Stimulated activated memory B cell treated with anti-CD40 and anti-IgM and Interleukin-4, amounts not matched to agents 10 μg/mL and 1 μg/mL and 100 μg/mL, for 72 hours (primary cell): ENCODE measurements around the gene LCE4A.
"Not testable (repeated sequence)": the region's sequence is repeated elsewhere in the genome, so short reads cannot be mapped to it uniquely, and the experiment has no call there.

Experiments used
- ATAC-seq: fragments of 150-1000 bp; cut with Tn5 transposase; 2 replicates; pipeline ENCODE4 v1.10.0; 2021
- H3K27ac Mint-ChIP-seq: one replicate; pipeline ENCODE4 v1.8.0; 2022; ENCODE audit warnings: mild to moderate bottlenecking, mixed read lengths
- H3K27me3 Mint-ChIP-seq: one replicate; pipeline ENCODE4 v1.8.0; 2022; ENCODE audit warnings: mixed read lengths
- H3K36me3 Mint-ChIP-seq: one replicate; pipeline ENCODE4 v1.8.0; 2022; ENCODE audit warnings: mixed read lengths
- H3K4me1 Mint-ChIP-seq: one replicate; pipeline ENCODE4 v1.8.0; 2022; ENCODE audit warnings: mixed read lengths
- H3K4me3 Mint-ChIP-seq: one replicate; pipeline ENCODE4 v1.8.0; 2022; ENCODE audit warnings: mild to moderate bottlenecking, moderate library complexity, mixed read lengths
- H3K9me3 Mint-ChIP-seq: one replicate; pipeline ENCODE4 v1.8.0; 2022; ENCODE audit warnings: mixed read lengths

Gene LCE4A, protein sequence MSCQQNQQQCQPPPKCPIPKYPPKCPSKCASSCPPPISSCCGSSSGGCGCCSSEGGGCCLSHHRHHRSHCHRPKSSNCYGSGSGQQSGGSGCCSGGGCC

DNA sequence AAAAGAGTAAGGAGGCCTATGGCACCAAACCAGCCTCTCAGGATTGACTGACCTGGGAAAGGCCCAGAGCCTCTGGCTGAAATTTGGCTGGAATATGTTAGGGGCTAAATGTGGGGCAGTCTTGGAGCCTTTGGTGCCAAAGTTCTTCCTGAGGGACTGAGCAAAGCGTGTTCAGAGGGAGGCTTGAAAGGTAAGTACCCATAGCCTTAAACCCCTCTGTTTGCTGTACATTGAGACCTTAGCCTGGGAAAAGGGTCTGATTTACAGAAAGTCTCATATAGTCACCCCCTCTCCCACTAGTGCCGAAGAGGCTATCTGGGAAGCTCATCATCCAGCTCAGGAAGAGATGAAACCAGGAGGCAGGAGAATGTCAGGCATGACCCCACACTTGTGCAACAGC lies at the start of gene LCE4A:
Gene LCE4A, plus strand, starts transcription at position 301 of the 400 bp plus-strand sequence. CDS start 916 bp downstream, outside the sequence.
- Mint-ChIP-seq H3K36me3 (no peaks in the 10 kb centered on the region), H3K27me3 (peaks cover 9% of the 10 kb centered on the region), H3K4me3 (no peak within 1 kb of the TSS), H3K9me3 (peaks cover 3% of the 10 kb centered on the region), H3K4me1 (no peaks in the 10 kb centered on the region), H3K27ac (no peak within 1 kb of the TSS)
- no peak for ATAC-seq

DNA sequence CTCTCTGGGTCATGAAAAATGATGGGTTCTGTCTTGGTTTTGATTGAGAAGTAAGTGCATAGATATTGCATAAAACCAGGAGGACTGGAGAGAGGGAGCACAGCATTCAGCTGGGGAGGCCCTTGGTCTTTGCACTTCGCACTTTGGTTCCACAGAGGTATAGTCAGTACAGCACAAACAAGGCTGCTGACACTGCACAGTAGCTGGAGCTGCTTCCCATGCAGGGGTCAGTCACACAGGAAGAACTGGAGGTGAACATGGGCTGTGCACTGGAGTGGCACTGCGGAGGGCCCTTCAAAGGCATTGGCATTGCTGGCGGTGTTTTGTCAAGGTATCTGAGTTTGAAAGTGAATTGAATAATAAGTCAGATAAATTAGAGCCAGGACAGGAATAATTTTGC lies 49.3 kb upstream of the LCE4A start:
- no peak overlapping the region for H3K4me3 Mint-ChIP-seq
- H3K27me3 Mint-ChIP-seq = peaks cover 19% of the 10 kb centered on the region
- no peak overlapping the region for H3K27ac Mint-ChIP-seq
- no peaks in the 10 kb centered on the region for H3K9me3 Mint-ChIP-seq
- no peak for ATAC-seq
- peaks cover 4% of the 10 kb centered on the region for H3K4me1 Mint-ChIP-seq
- H3K36me3 Mint-ChIP-seq = no peaks in the 10 kb centered on the region

DNA sequence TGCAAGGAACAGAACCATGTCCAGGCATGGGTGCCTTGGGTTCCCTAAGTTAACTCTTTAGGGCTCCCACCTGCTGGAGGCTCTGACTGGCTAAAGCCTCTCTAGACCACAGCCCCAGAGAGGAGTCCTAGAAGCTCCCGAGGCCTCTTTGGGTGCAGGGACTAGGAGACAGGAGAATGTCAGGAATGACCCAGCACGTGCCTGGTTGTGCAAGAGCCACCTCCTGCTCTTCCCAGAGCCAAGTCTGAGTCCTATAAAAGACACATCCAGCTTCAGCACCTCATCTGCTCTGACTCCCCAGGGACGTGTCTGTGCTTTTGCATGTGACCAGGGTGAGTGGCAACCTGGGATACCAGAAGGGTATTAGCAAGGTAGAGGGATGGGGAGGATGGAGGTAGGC lies 44.9 kb upstream of the LCE4A start, which contains the start of gene LCE2D:
Gene LCE2D, plus strand, starts transcription at position 283 of the 400 bp plus-strand sequence. CDS start 726 bp downstream, outside the sequence.
- H3K27ac Mint-ChIP-seq = no peak within 1 kb of the TSS
- no peaks in the 10 kb centered on the region for H3K4me1 Mint-ChIP-seq
- H3K36me3 Mint-ChIP-seq = no peaks in the 10 kb centered on the region
- no peaks in the 10 kb centered on the region for H3K9me3 Mint-ChIP-seq
- ATAC-seq = no peak
- no peak within 1 kb of the TSS for H3K4me3 Mint-ChIP-seq
- H3K27me3 Mint-ChIP-seq = peaks cover 27% of the 10 kb centered on the region

DNA sequence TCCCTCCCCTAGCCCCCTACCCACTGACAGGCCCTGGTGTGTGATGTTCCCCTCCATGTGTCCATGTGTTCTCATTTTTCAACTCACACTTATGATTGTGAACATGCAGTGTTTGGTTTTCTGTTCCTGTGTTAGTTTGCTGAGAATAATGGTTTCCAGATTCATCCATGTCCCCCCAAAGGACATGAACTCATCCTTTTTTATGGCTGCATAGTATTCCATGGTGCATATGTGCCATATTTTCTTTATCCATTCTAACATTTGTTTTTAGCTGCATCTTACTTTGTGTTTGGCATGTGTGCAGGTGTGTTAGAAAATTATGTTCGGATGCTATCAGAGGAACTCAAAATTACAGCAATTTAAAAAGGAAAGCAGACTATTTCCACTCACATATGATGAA lies 41.8 kb upstream of the LCE4A start:
- not testable (repeated sequence) for H3K27ac Mint-ChIP-seq, H3K36me3 Mint-ChIP-seq, H3K4me1 Mint-ChIP-seq, H3K9me3 Mint-ChIP-seq, H3K4me3 Mint-ChIP-seq, ATAC-seq
- H3K27me3 Mint-ChIP-seq = peaks cover 48% of the 10 kb centered on the region

DNA sequence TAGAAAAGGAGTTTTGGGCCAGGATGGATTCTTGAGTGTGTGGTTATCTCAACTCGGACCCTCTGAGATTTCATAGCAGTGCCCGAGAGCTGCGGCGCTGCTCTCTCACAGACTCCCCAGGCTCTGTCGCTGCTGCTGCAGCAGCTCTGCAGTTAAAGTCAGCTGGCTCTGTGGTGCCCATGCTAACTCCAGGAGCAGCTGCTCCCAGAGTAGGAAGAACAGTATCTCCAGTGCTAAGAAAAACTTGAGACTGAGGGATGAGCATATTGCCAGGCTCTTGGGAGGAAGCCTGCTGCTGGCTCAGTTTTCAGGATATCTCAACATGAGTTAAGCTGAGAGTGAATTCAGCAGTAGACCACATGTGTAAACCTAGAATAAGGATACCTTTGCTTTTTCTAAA lies 40.3 kb upstream of the LCE4A start:
- no peak overlapping the region for H3K4me3 Mint-ChIP-seq
- no peak for ATAC-seq
- H3K27ac Mint-ChIP-seq = no peak overlapping the region
- peaks cover 45% of the 10 kb centered on the region for H3K27me3 Mint-ChIP-seq
- H3K4me1 Mint-ChIP-seq = no peaks in the 10 kb centered on the region
- no peaks in the 10 kb centered on the region for H3K36me3 Mint-ChIP-seq
- H3K9me3 Mint-ChIP-seq = no peaks in the 10 kb centered on the region

DNA sequence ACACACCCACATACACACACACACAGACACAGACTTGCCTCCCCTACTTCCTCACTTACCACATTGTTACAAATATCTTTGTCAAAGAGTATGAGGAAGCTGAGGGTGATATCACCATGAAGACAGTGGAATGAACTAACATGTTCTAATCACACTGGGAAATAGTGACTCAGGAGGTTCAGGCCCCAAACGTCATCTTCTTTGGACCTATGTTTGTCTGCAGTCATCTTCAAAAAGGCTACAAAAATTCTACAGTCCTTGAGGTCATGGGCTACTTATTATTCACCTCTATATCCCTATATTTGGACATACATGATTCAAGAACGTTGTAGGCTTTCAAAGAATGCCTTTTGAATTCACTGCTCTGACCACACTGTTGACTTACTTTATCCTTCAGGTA lies 34.9 kb upstream of the LCE4A start:
- Mint-ChIP-seq H3K27me3 (peaks cover 51% of the 10 kb centered on the region), H3K27ac (no peak overlapping the region), H3K4me1 (no peaks in the 10 kb centered on the region)

DNA sequence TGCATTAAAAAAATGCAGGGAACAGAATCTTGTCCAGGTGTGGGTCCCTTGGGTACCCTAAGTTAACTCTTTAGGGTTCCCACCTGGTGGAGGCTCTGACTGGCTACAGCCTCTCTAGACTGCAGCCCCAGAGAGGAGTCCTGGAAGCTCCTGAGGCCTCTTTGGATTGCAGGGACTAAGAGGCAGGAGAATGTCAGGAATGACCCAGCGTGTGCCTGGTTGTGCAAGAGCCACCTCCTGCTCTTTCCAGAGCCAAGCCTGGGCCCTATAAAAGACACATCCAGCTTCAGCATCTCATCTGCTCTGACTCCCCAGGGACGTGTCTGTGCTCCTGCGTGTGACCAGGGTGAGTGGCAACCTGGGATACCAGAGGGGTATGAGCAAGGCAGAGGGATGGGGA lies 33.0 kb upstream of the LCE4A start, which contains the start of gene LCE2C:
Gene LCE2C, plus strand, starts transcription at position 297 of the 400 bp plus-strand sequence. CDS start 737 bp downstream, outside the sequence.
- H3K9me3 Mint-ChIP-seq, H3K36me3 Mint-ChIP-seq, ATAC-seq, H3K4me1 Mint-ChIP-seq, H3K4me3 Mint-ChIP-seq, H3K27ac Mint-ChIP-seq: not testable (repeated sequence)
- peaks cover 56% of the 10 kb centered on the region for H3K27me3 Mint-ChIP-seq

More for the DNA sequence above, 34.9 kb upstream of the LCE4A start:
- Mint-ChIP-seq H3K4me3 (no peak overlapping the region), H3K9me3 (no peaks in the 10 kb centered on the region), H3K36me3 (no peaks in the 10 kb centered on the region)
- no peak for ATAC-seq

DNA sequence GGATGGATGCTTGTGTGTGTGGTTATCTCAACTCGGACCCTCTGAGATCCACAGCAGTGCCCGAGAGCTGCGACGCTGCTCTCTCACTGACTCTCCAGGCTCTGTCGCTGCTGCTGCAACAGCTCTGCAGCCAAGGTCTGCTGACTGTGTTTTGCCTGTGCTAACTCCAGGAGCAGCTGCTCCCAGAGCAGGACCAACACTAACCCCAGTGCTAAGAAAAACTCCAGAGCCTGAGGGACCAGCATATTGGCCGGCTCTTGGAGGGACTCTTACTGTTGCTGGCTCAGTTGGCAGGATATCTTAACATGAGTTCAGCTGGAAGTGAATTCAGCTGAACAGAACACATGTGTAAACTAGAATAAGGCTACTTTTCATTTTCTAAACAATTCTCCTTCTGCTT lies 28.5 kb upstream of the LCE4A start:
- Mint-ChIP-seq H3K27ac (no peak overlapping the region), H3K27me3 (peaks cover 59% of the 10 kb centered on the region), H3K36me3 (no peaks in the 10 kb centered on the region), H3K9me3 (no peaks in the 10 kb centered on the region), H3K4me1 (no peaks in the 10 kb centered on the region), H3K4me3 (no peak overlapping the region)
- no peak for ATAC-seq

DNA sequence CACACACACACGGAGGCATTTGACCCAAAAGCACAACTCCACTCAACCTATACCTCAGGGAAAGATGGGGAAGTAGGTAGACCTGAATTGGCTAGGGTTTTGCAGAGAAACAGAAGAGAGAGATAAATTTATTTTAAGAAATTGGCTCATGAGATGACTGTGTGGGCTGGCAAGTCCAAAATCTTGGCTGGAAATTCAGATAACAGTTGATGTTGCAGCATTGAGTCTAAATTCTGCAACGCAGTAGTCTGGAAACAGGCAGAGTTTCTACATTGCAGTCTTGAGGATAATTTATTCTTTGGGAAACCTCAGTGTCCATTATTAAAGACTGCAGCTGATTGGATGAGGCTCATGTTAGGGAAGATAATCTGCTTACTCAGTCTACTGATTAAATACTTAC lies 26.3 kb upstream of the LCE4A start:
- Mint-ChIP-seq H3K27me3 (peaks cover 52% of the 10 kb centered on the region), H3K9me3 (no peaks in the 10 kb centered on the region), H3K4me3 (no peak overlapping the region), H3K27ac (no peak overlapping the region), H3K36me3 (no peaks in the 10 kb centered on the region), H3K4me1 (no peaks in the 10 kb centered on the region)
- no peak for ATAC-seq

DNA sequence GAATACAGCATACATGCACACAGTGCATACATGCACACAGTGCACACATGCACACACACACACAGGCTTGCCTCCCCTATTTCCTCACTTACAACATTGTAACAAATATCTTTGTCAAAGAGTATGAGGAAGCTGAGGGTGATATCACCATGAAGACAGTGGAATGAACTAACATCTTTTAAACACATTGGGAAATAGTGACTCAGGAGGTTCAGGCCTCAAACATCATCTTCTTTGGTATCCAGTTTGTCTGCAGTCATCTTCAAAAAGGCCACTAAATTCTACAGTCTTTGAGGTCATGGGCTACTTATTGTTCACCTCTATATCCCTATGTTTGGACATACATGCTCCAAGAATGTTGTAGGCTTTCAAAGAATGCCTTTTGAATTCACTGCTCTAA lies 24.1 kb upstream of the LCE4A start:
- Mint-ChIP-seq H3K36me3 (no peaks in the 10 kb centered on the region), H3K9me3 (no peaks in the 10 kb centered on the region), H3K4me1 (no peaks in the 10 kb centered on the region), H3K4me3 (no peak overlapping the region), H3K27me3 (peaks cover 54% of the 10 kb centered on the region), H3K27ac (no peak overlapping the region)
- ATAC-seq = no peak

DNA sequence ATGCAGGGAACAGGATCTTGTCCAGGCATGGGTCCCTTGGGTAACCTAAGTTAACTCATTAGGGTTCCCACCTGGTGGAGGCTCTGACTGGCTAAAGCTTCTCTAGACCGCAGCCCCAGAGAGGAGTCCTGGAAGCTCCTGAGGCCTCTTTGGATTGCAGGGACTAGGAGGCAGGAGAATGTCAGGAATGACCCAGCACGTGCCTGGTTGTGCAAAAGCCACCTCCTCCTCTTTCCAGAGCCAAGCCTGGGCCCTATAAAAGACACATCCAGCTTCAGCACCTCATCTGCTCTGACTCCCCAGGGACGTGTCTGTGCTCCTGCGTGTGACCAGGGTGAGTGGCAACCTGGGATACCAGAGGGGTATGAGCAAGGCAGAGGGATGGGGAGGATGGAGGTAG lies 22.1 kb upstream of the LCE4A start, which contains the start of gene LCE2B:
Gene LCE2B, plus strand, starts transcription at position 301 of the 400 bp plus-strand sequence. CDS start 721 bp downstream, outside the sequence.
- H3K27ac Mint-ChIP-seq, H3K36me3 Mint-ChIP-seq, H3K9me3 Mint-ChIP-seq, H3K4me1 Mint-ChIP-seq, H3K4me3 Mint-ChIP-seq, ATAC-seq: not testable (repeated sequence)
- H3K27me3 Mint-ChIP-seq = peaks cover 51% of the 10 kb centered on the region

DNA sequence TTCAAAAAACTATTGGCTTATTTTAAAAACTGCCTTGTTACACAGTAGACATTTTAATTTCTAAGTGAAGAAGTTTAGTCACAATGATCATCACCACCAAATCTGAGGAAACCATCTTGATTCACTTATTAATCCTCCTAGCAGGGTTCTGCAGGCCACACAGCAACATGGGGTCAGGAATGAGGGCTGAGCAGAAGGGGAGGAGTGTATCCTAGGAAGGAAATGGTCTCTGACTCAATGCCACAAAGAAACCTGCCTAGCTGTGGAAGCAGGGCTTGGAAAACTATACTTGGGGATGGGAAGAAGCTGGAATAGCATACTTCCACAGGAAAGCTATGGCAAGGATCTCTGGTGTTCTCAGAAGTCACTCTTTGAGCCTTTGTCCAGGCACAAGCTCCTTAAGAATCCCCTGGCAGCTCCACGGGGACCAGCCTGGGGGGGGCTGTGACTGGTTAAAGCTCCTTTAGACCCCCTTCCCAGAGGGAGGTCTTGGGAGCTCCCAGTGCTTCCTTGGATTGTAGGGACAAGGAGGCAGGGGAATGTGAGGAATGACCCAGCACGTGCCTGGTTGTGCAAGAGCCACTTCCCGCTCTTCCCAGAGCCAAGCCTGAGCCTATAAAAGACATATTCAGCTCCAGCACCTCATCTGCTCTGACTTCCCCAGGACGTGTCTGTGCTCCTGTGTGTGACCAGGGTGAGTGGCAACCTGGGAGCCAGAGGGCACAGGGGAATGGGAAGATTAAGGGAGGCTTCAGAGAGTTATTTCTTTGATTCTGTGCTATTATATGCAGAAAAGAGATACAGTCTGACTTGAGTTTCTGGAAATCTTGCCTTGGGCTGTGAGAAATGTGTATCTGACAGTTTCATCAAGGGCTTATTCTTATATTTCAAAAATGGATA lies 10.0 kb upstream of the LCE4A start, which contains the start of gene LCE2A:
Gene LCE2A, plus strand, starts transcription at position 645 of the 900 bp plus-strand sequence. CDS start 557 bp downstream, outside the sequence.
- Mint-ChIP-seq H3K4me3 (no peak within 1 kb of the TSS), H3K4me1 (no peaks in the 10 kb centered on the region), H3K27me3 (no peaks in the 10 kb centered on the region), H3K9me3 (peaks cover 1% of the 10 kb centered on the region), H3K36me3 (no peaks in the 10 kb centered on the region), H3K27ac (no peak within 1 kb of the TSS)
- ATAC-seq = peak; percentile 20

DNA sequence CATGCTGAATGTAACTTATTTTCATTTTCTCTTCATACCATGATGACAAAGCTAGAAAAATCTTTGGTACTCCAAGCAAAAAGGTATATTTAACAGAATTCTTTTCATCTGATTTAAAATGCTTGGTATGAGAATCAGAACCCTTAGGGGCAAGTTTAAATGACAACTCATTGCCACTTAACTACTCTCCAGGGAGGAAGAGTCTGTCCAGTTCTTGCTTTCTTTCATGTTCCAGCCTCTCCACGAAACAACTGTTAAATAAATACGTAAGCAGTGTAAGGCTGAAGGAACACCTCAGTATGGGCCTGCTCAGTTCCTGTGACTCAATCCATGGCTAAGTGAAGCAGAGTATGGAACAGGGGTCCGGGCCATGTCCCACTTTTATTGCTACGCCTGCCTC lies 8.2 kb upstream of the LCE4A start:
- Mint-ChIP-seq H3K27me3 (no peaks in the 10 kb centered on the region), H3K27ac (no peak overlapping the region), H3K36me3 (no peaks in the 10 kb centered on the region), H3K9me3 (no peaks in the 10 kb centered on the region), H3K4me1 (no peaks in the 10 kb centered on the region), H3K4me3 (no peak overlapping the region)
- ATAC-seq = no peak

DNA sequence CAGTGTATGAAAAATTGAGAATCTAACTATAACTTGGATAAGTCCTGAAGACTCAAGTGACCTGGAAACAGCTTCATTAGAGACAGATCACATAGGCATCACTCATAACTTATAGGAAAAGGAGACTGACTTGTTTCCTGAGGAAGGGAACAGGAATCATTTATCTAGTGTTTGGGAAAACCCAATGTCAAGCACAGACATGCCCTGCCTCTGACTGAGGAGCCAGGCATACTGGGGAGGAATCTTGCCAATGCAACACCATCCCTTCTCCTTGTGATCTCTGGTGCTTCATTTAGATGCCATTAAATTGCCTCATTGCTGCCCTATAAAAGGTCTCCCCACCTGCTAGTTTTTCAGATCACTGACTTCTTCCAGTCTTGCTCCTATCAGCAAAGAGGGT lies 10.3 kb downstream of the LCE4A start:
- Mint-ChIP-seq H3K4me3 (no peak overlapping the region), H3K4me1 (no peaks in the 10 kb centered on the region), H3K36me3 (no peaks in the 10 kb centered on the region), H3K27me3 (no peaks in the 10 kb centered on the region), H3K27ac (no peak overlapping the region), H3K9me3 (peaks cover 5% of the 10 kb centered on the region)
- ATAC-seq = no peak

DNA sequence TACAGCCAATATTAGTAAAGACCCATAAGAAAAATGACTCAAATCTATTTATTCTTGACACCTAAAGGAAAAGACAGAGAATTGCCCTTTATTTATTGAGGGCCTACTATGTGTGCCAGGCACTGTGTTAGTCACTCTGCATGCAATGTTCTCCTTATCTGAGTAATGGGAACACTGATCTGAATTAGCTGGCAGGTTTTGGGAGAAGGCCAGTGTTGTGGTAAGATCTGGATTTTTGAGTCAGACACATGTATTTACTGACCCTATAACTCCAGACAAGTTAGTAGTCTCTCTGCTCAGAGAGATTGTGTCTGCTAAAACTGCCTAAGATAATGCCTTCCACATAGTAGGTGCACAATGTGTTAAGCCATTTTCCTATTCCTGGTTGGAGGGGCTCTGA lies 17.3 kb downstream of the LCE4A start:
- no peak for ATAC-seq
- H3K27ac Mint-ChIP-seq = no peak overlapping the region
- H3K9me3 Mint-ChIP-seq = no peaks in the 10 kb centered on the region
- no peaks in the 10 kb centered on the region for H3K36me3 Mint-ChIP-seq
- no peak overlapping the region for H3K4me3 Mint-ChIP-seq
- peaks cover 10% of the 10 kb centered on the region for H3K27me3 Mint-ChIP-seq
- no peaks in the 10 kb centered on the region for H3K4me1 Mint-ChIP-seq

DNA sequence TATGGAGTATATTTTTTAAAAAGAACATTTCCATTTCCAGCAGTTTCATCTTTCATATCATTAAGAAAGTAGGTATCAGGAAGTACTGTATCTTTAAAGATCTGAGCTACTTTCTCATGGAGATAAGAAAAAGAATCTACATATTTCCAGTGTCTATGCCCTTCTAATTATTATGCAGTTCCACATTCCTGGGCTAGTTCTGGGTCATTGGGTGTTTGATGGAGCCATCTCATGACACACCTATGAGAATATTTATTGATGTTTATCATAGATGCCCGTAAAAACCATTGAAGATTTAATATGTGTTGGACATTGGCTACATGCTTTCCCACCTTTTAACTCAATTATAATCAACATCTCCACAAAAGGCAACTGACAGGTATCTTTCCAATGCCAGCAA lies 21.0 kb downstream of the LCE4A start:
- no peak for ATAC-seq
- H3K4me3 Mint-ChIP-seq = no peak overlapping the region
- peaks cover 10% of the 10 kb centered on the region for H3K27me3 Mint-ChIP-seq
- H3K9me3 Mint-ChIP-seq = no peaks in the 10 kb centered on the region
- no peaks in the 10 kb centered on the region for H3K4me1 Mint-ChIP-seq
- no peak overlapping the region for H3K27ac Mint-ChIP-seq
- H3K36me3 Mint-ChIP-seq = no peaks in the 10 kb centered on the region
